CD4-positive, alpha-beta T cell treated with Interleukin-10 for 1 hour (primary cell): ENCODE measurements around the gene RIMS3.
"Not testable (repeated sequence)": the region's sequence is repeated elsewhere in the genome, so short reads cannot be mapped to it uniquely, and the experiment has no call there.

Source experiments
- DNase-seq: peaks from one replicate; pipeline ENCODE4 v3.0.0-alpha.2; 2020

RIMS3 gene

DNA sequence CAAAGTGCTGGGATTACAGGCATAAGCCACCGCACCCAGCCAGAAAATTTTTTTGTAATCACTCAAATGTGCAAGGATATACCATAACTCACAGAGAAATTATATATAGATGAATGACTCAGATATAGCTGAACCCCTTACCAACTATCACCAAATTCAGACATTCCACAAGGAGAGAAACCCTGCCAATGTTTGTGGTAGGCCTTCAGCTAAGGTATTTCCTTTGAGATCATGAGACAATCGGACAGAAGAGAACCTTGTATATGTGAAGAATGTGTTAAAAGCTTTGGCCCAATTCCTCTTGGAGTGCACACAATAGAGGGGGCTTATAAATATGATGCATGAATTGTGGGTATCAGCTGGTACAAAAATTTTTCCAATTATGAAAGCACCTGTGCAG lies 83.4 kb downstream of the RIMS3 start:
- DNase-seq: no peak

DNA sequence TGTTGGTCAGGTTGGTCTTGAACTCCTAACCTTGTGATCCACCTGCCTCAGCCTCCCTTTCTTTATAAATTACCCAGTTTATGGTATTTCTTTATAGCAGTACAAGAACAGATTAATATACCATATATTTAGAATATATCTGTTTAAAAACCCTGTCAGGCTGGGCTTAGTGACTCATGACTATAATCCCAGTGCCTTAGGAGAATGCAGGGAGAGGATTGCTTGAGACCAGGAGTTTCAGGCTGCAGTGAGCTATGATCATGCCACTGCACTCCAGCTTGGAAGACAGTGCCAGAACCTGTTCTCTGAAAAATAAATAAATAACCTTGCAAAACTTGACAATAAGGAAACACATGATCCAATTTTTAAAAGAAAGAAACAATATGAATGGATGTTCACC lies 90.1 kb downstream of the RIMS3 start:
- no peak for DNase-seq

DNA sequence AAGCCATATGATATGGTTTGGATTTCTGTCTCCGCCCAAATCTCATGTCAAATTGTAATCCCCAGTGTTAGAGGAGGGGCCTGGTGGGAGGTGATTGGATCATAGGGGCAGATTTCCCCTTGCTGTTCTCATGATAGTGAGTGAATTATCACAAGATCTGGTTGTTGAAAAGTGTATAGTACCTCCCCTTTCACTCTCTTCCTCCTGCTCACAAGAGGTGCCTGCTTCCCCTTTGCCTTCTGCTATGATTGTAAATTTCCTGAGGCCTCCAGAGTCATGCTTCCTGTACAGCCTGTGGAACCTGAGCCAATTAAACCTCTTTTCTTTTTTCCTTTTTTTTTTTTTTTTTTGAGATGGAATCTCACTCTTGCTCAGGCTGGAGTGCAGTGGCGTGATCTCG lies 90.7 kb downstream of the RIMS3 start:
- not testable (repeated sequence) for DNase-seq
